PC-9 (cell line): ENCODE measurements around the gene FBH1. TPM values are rescaled to one million over a fixed set of nuclear protein-coding genes. Genes with fewer than 3 reads are reported as not detected.
"Not testable (repeated sequence)": the region's sequence is repeated elsewhere in the genome, so short reads cannot be mapped to it uniquely, and the experiment has no call there.

Experiments used
- BruUV-seq: library from RNA; stranded (reverse); fragments of 400-500 nt; replicated peaks from 2 replicates; lab custom pipeline; 2021; lab: Mats Ljungman, UMichigan
- CTCF ChIA-PET: fragments of 300-600 bp; sonication (Branson Sonifier 250); formaldehyde crosslinking; loops from one replicate; lab custom pipeline; 2022; ENCODE audit warnings: antibody characterized with exemption; lab: Charles Lee
- POLR2A ChIA-PET: fragments of 300-600 bp; sonication (Branson Sonifier 250); formaldehyde crosslinking; loops from one replicate; lab custom pipeline; 2022; ENCODE audit warnings: antibody characterized with exemption; ENCODE audit not compliant: unreplicated experiment; lab: Charles Lee
- DNase-seq, 2 experiments: peaks; one replicate each; pipeline versions ENCODE4 v3.0.0 to v3.0.0-alpha.2; 2015 to 2022; ENCODE audit warnings: mixed read lengths in 1 of 2
- H2AFZ ChIP-seq: fragments of 200-600 bp; sonication (generic); 2 replicates; pipeline ENCODE4 v1.8.1; 2017; ENCODE audit warnings: antibody characterized with exemption
- H3F3A ChIP-seq: fragments of 200-600 bp; sonication (generic); 2 replicates; pipeline ENCODE4 v1.8.1; 2017; ENCODE audit warnings: antibody characterized with exemption, mild to moderate bottlenecking, low read depth; ENCODE audit not compliant: insufficient read depth
- H3K27ac ChIP-seq: fragments of 200-600 bp; sonication (generic); 2 replicates; pipeline ENCODE4 v1.6.1; 2016; ENCODE audit warnings: mixed run types
- H3K27me3 ChIP-seq: fragments of 200-600 bp; sonication (generic); 2 replicates; pipeline ENCODE4 v1.6.1; 2016; ENCODE audit warnings: low read depth, mixed run types; ENCODE audit not compliant: insufficient read depth
- H3K36me3 ChIP-seq: fragments of 200-600 bp; sonication (generic); 2 replicates; pipeline ENCODE4 v1.6.1; 2016; ENCODE audit warnings: low read depth, mixed run types
- H3K4me1 ChIP-seq: fragments of 200-600 bp; sonication (generic); replicated peaks from 2 replicates; pipeline ENCODE4 v1.6.1; 2016; ENCODE audit warnings: mixed run types; ENCODE audit not compliant: insufficient read depth
- H3K4me2 ChIP-seq: fragments of 200-600 bp; sonication (generic); 2 replicates; pipeline ENCODE4 v1.6.1; 2017; ENCODE audit warnings: mixed run types
- H3K4me3 ChIP-seq: fragments of 200-600 bp; sonication (generic); 2 replicates; pipeline ENCODE4 v1.6.1; 2016; ENCODE audit warnings: mixed run types
- H3K79me2 ChIP-seq: fragments of 200-600 bp; sonication (generic); 2 replicates; pipeline ENCODE4 v1.6.1; 2017; ENCODE audit warnings: low read depth, mixed run types
- H3K9me2 ChIP-seq: fragments of 200-600 bp; sonication (generic); 2 replicates; pipeline ENCODE4 v1.8.1; 2017; ENCODE audit warnings: mild to moderate bottlenecking; ENCODE audit not compliant: insufficient read depth
- H3K9me3 ChIP-seq: fragments of 200-600 bp; sonication (generic); 2 replicates; pipeline ENCODE4 v1.8.1; 2016; ENCODE audit warnings: low read depth; ENCODE audit not compliant: insufficient read depth
- H4K20me1 ChIP-seq: fragments of 200-600 bp; sonication (generic); 2 replicates; pipeline ENCODE4 v1.8.1; 2017; ENCODE audit not compliant: insufficient read depth
- CTCF ChIP-seq: fragments of 200-600 bp; sonication (generic); conservative IDR thresholded peaks from 2 replicates; pipeline ENCODE4 v1.6.1; 2017; ENCODE audit warnings: mixed run types, antibody characterized with exemption, mild to moderate bottlenecking, moderate library complexity
- EZH2 ChIP-seq: fragments of 200-600 bp; sonication (generic); IDR thresholded peaks from 2 replicates; pipeline ENCODE4 v1.8.0; 2017; ENCODE audit warnings: antibody characterized with exemption, low read depth
- intact Hi-C: fragments of 100-400 bp; cut with micrococcal nuclease; formaldehyde crosslinking; loops from one replicate; pipeline ENCODE4 v1.10.0; 2022; ENCODE audit not compliant: unreplicated experiment
- total RNA-seq: library from RNA; stranded (reverse); gene quantifications from 2 replicates; pipeline ENCODE4 v1.2.3, GENCODE V29; 2021

The FBH1 gene
- total RNA-seq, 1 experiment from 2014 or later = 68.0 TPM

- Histone ChIP-seq H3K79me2 (no peaks in the 10 kb centered on the region), H3K36me3 (no peaks in the 10 kb centered on the region), H3K27me3 (no peaks in the 10 kb centered on the region), H3K4me1 (peaks cover 15% of the 10 kb centered on the region), H2AFZ (no peak overlapping the region), H3K27ac (no peak overlapping the region), H3K4me2 (no peak overlapping the region), H3F3A (peaks cover 20% of the 10 kb centered on the region), H4K20me1 (no peaks in the 10 kb centered on the region), H3K4me3 (no peak overlapping the region), H3K9me3 (no peaks in the 10 kb centered on the region), H3K9me2 (no peaks in the 10 kb centered on the region)
- TF ChIP-seq EZH2 (no peak), CTCF (no peak)
- intact Hi-C loops = no loop called here
- no TSS peak for BruUV-seq
- CTCF ChIA-PET = no interaction called here
- POLR2A ChIA-PET = interaction anchor here (0.6 kb wide), 2 partner anchors 189 to 612 kb away, joined by 4 to 13 read pairs; no protein-coding TSS in a partner anchor
- DNase-seq = no peak
Measured at GRCh38 chr10:5858811-5859210, 31.2 kb upstream of the FBH1 start.

GRCh38 chr10:5860066-5860465, 30.0 kb upstream of the FBH1 start:
- ChIA-PET CTCF (no interaction called here), POLR2A (interaction anchor here (0.6 kb wide), 1 partner anchor 12 kb away, joined by 5 read pairs; no protein-coding TSS in a partner anchor)
- BruUV-seq = no TSS peak
- H3K4me3 ChIP-seq = no peak overlapping the region
- H3F3A ChIP-seq = peaks cover 20% of the 10 kb centered on the region
- H3K4me2 ChIP-seq = no peak overlapping the region
- H3K9me2 ChIP-seq = no peaks in the 10 kb centered on the region
- intact Hi-C loops = no loop called here
- TF ChIP-seq CTCF (no peak), EZH2 (no peak)
- H3K4me1 ChIP-seq = peaks cover 15% of the 10 kb centered on the region
- H3K9me3 ChIP-seq = no peaks in the 10 kb centered on the region
- H2AFZ ChIP-seq = no peak overlapping the region
- H3K79me2 ChIP-seq = no peaks in the 10 kb centered on the region
- no peaks in the 10 kb centered on the region for H3K36me3 ChIP-seq
- H3K27ac ChIP-seq = no peak overlapping the region
- no peaks in the 10 kb centered on the region for H4K20me1 ChIP-seq
- no peaks in the 10 kb centered on the region for H3K27me3 ChIP-seq
- DNase-seq = no peak

GRCh38 chr10:5862360-5862961, 27.6 kb upstream of the FBH1 start:
- peaks cover 21% of the 10 kb centered on the region for H3K4me1 ChIP-seq
- H2AFZ ChIP-seq = no peak overlapping the region
- no peaks in the 10 kb centered on the region for H3K9me2 ChIP-seq
- POLR2A ChIA-PET = no interaction called here
- DNase-seq = no peak
- no peaks in the 10 kb centered on the region for H3K9me3 ChIP-seq
- H3K27me3 ChIP-seq = no peaks in the 10 kb centered on the region
- peaks cover 20% of the 10 kb centered on the region for H3F3A ChIP-seq
- intact Hi-C loops = no loop called here
- peak overlapping the region; percentile 39; the same call in 1 of the 2 replicates for H3K27ac ChIP-seq
- no TSS peak for BruUV-seq
- no peak overlapping the region for H3K4me3 ChIP-seq
- CTCF ChIA-PET = no interaction called here
- H3K4me2 ChIP-seq = no peak overlapping the region
- no peaks in the 10 kb centered on the region for H4K20me1 ChIP-seq
- no peaks in the 10 kb centered on the region for H3K36me3 ChIP-seq
- H3K79me2 ChIP-seq = no peaks in the 10 kb centered on the region
- no peak for TF ChIP-seq CTCF
- TF ChIP-seq EZH2 = no peak

- H3K79me2 ChIP-seq, BruUV-seq, CTCF ChIA-PET, H3K27me3 ChIP-seq, H2AFZ ChIP-seq, H3K4me2 ChIP-seq, DNase-seq, H4K20me1 ChIP-seq, H3K27ac ChIP-seq, H3K9me3 ChIP-seq, H3K4me3 ChIP-seq, intact Hi-C loops, H3K36me3 ChIP-seq, POLR2A ChIA-PET, H3K9me2 ChIP-seq: not testable (repeated sequence)
- H3K4me1 ChIP-seq = peaks cover 28% of the 10 kb centered on the region
- peaks cover 20% of the 10 kb centered on the region for H3F3A ChIP-seq
Measured at GRCh38 chr10:5862981-5863685, 26.9 kb upstream of the FBH1 start.

- H3K4me2 ChIP-seq, H4K20me1 ChIP-seq, BruUV-seq, H3K4me3 ChIP-seq, H2AFZ ChIP-seq, H3K9me3 ChIP-seq, DNase-seq, H3K79me2 ChIP-seq, H3K27ac ChIP-seq, H3K27me3 ChIP-seq, H3K9me2 ChIP-seq, POLR2A ChIA-PET, H3F3A ChIP-seq, H3K36me3 ChIP-seq: not testable (repeated sequence)
- CTCF ChIA-PET = interaction anchor here (0.6 kb wide), 1 partner anchor 87 kb away, joined by 15 read pairs; no protein-coding TSS in a partner anchor
- peaks cover 19% of the 10 kb centered on the region for H3K4me1 ChIP-seq
- intact Hi-C loops = loop anchor here (5.0 kb wide), 1 partner anchor 419 kb away; no protein-coding TSS in a partner anchor
Measured at GRCh38 chr10:5866451-5867081, 23.5 kb upstream of the FBH1 start.
